ENCODE data around the gene IL17A.

The IL17A gene

DNA sequence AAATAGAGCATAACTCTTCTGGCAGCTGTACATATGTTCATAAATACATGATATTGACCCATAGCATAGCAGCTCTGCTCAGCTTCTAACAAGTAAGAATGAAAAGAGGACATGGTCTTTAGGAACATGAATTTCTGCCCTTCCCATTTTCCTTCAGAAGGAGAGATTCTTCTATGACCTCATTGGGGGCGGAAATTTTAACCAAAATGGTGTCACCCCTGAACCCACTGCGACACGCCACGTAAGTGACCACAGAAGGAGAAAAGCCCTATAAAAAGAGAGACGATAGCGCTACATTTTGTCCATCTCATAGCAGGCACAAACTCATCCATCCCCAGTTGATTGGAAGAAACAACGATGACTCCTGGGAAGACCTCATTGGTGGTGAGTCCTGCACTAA lies at the start of gene IL17A:
Gene IL17A (plus strand): TSS at position 301 of the 400 bp plus-strand sequence. CDS start 57 bp downstream, at position 358.
- no peak for DNase-seq

DNA sequence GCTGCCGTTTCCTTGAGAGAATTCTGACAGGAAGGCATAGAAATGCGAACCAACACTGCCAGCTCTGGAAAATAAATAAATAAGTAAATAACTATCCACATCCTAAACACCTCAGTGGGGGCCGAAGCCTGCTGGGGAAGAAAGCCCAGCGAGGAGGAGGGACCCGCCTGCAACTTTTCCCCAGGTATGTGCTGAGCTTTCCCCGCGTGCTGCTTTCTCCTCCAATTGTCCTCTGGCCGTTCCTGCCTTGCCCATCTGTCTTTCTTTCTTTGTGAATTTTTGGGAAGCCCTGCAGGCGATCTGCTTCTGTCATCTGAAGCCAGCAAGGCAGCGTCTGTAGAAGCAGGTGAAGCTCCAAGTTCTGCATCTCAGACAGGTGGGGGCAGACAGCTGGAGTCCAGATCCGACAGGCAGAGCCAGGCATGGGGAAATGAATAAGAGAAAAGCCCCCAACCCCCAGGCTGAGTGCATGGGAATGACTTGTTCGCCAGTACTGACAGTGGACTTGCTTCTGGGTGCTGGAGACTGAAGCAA lies 49.2 kb upstream of the IL17A start:
- no peak for DNase-seq

DNA sequence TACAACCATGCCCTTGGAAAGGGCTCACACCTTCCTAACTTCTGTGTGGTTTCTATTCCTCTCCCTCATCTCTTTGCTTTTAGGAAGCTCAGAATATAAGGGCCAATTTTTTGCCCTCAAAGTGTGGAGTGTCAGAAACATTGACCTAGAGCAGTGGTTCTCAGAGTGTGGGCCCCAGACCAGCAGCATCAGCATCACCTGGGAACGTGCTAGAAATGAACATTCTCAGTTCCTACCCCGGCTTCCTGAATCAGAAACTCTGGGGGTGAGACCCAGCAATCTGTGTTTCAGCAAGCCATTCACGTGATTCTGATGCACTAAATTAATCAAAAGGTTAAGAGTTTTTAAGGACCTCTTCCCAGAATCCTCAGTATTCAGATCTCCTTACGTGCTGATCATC lies 47.9 kb upstream of the IL17A start:
- no peak for DNase-seq

DNA sequence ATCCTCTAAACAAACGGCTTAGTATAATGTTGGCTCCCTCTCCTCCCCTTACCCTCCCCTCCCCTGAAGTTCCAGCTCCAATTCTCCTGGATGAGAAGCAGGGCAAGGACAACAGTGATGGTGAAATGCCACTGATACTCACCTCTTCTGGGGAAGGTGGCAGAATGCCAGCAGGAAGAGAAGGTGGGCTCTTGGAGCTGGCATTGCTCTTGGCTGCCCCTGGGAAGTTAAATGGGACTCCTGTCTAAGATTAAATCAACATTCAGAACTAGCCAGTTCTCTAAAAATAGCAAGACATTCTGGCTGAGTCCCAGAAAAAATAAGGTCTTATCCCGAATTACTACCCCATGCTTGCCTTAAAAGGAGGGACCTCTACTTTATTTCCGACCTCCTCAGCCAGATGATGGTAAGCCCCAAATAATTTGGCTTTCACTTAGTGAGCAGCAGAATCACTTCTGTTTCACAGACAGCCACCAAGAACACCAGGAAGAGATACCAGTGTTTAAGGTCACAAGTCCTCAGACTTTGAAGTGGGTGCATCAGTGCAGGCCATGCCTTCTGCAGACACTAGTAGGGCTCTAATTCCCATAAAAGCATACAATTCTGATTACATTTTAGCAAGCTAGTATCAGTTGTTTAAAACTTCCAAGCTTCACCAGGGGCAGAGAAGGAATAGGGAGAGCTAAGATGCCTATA lies 46.0 kb upstream of the IL17A start:
- DNase-seq = no peak

DNA sequence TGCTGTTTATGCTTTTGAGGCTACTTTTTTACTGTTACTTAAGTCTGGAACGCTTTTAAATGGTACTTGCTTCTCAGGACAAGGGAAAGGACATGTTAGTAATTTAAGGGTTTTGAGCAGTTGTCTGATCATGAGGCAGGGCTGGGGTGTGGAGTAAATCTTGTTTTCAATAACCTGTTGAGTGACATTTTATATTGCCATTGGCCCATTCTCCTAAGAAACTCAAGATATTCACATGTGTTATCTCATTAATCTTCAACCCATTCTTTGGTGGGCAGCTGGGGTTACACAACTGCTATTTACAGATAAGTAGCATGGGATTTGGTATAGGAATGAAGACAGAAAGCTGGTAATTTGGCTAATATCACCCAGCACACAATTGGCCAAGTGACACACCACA lies 44.6 kb upstream of the IL17A start:
- no peak for DNase-seq

DNA sequence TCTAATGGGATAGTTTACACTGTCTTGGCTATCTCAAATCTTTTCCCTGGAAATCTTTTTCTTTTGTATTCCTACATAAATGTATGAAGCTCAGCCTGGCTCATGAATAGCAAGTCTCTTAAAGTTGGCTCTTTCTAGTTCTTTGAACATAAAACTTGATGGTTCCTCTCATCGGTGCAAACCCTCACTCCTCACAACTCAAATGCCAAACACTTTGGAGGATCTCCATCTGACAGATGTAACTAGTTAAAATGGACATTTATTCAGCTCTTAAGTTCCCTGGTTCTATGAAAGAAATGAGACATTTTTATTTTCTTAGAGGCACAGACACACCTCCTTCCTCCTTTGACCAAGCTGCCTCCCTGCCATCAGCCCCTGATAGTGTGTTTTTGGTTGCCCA lies 43.6 kb upstream of the IL17A start:
- no peak for DNase-seq

GRCh38 chr6:52143551-52143950 lies 42.6 kb upstream of the IL17A start:
- no peak for DNase-seq

DNA sequence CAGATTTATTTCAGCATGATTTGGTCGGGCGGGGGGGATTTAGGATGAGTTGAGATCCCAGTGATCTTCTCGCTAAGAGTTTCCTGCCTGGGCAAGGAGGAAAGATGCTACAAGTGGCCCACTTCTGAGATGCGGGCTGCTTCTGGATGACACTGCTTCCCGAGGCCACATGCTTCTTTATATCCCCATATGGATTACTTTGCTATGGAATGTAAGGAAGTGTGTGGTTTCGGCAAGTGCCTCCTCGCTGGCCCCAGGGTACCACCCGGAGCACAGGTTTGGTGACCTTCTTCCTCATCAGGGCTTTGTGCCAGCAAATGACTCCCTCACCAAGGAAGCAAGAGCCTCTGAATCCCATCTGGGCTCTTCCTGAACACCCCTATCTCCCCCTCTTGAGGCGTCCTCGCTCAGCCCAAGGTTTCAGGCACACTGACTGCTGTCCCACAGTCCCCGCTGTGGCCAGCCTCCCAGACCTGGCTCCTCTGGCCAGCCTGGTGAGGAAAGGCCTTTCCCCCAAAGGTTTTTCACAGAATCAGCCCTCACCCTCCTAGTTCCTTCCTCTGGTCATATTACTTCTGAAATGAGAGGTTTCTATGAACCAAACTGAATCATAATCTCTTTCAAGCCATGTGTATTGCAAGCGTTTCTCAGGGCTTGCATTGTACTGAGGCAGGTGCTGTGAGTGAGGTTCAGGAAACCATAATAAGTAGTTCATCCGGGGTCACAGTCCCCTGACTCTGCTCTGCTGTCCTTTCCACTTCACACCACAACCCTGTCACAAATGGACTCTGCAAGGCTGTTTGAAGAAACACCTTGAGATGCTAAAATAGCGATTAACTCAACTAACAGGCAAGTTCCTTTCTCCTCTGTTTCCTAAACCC lies 41.7 kb upstream of the IL17A start:
- no peak for DNase-seq

- DNase-seq = no peak
Observed at GRCh38 chr6:52146851-52147445, 39.2 kb upstream of the IL17A start.

DNA sequence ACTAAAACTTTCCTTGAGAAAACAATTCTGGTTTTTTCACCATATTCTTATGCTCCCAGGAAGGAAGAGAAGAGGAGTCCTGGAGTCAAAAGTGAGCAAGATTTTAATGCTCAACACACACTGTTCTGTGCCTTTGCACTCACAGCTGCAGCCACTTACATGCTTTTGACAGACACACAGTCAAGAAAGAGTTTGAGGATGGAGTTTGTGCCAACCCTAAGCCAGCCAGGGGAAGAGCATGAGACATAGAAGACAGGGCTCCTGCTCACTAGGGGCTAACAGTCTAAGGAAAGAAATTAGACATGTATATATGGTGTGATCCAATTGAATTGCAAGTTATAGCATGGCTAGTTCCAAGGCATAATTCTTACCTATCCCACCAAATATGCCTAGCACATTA lies 37.1 kb upstream of the IL17A start:
- no peak for DNase-seq

DNA sequence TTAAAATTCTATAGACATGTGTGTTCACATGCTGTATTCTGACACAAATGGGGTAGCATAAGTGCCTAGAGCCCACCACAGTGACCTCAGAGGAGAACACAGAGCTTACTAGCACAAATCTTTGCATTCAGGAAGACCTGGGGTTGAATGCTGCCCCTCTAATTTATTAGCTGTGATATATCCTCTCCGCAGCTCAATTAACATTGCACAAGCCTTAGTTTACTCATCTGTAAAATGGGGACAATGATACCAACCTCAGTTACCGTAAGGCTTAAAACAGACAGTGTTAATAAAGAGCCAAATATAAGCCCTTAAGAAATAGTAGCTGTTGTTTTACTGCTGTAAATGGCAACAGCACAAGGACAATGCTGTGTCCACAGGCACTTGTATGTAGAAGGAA lies 36.2 kb upstream of the IL17A start:
- DNase-seq = no peak

DNA sequence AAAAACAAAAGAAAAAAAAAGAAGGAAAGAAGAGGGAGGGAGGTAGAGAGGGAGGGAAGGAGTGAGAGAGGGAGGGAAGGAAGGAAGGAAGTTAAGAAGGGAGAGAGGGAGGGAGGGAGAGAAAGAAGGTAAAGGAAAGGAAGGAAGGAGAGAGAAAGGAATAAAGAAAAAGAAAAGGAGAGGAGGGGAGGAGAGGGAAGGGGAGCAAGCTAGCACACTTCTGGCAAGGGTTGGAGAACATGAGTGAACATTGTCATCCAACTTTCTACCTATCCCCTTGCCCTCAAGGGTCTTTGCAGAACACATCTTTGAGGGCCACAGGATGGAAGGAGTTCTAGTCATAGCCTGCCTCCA lies 34.1 kb upstream of the IL17A start:
- DNase-seq = no peak

DNA sequence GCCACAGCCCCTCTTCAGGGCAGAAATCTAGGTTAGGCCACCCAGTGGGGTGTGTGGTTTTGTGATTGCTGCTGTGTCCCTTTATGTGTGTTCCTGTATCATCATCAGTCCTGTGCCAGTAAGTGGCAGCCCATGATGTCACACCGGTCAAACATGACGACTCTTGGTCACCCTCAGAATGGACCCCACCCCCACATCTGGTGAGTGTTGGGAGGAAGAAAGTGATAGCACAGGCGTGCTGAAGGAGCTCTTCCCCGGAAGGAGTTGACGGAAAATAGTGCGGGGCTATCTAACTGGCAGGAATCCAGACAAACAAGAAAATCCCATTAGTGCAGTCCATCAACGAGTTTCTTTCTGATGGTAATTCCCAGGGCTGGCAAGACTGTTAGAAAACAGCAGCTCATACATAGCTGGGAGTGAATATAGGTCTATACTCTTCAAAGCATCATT lies 33.4 kb upstream of the IL17A start:
- no peak for DNase-seq

DNA sequence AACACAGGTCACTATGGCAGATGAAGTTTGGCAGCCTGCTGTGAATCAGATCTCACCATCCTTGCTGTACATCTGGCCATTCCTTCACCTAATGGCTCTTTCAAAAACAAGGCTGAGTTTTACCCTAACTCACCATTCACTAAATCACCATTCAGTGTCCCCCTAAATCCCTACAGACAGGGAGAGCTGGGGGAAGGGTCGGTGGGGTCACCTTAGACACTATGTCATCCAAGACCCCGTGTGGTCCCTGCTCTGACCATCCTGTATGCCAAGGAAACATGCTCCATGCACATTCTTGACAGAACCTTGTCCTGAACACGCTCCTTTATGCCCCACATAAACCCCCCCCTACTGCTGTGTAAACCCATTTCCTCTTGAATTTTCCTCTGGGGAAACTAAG lies 31.8 kb upstream of the IL17A start:
- no peak for DNase-seq

GRCh38 chr6:52155791-52156576 lies 30.2 kb upstream of the IL17A start:
- DNase-seq = no peak

GRCh38 chr6:52157301-52157941 lies 28.8 kb upstream of the IL17A start:
- no peak for DNase-seq

GRCh38 chr6:52160472-52161104 lies 25.6 kb upstream of the IL17A start:
- no peak for DNase-seq

- no peak for DNase-seq
Observed at GRCh38 chr6:52161689-52162438, 24.3 kb upstream of the IL17A start.

- peak; percentile 3 for DNase-seq
Observed at GRCh38 chr6:52162940-52163908, 23.0 kb upstream of the IL17A start.

Measured in NCI-H1694 treated with DMSO at 0.1 percent for 48 hours (cell line).